HEK293 (cell line): Measurements from ENCODE around the gene SRPK3.
A peak's percentile ranks its signal among the peaks of the same experiment; 100 is the strongest.

ENCODE experiments used
- CTCF ChIP-seq: fragments of 450-650 bp; formaldehyde crosslinking; IDR thresholded peaks from 2 replicates; pipeline ENCODE4 v1.5.1; 2016; ENCODE audit warnings: missing biosample characterization, missing genetic modification characterization
- KLF16 ChIP-seq: fragments of 450-650 bp; formaldehyde crosslinking; IDR thresholded peaks from 2 replicates; pipeline ENCODE4 v1.5.1; 2017; ENCODE audit warnings: missing biosample characterization, missing genetic modification characterization
- KLF9 ChIP-seq: fragments of 450-650 bp; formaldehyde crosslinking; IDR thresholded peaks from 2 replicates; pipeline ENCODE4 v1.5.1; 2016; ENCODE audit warnings: missing biosample characterization, missing genetic modification characterization, low read depth
- YY1 ChIP-seq: fragments of 450-650 bp; formaldehyde crosslinking; IDR thresholded peaks from 2 replicates; pipeline ENCODE4 v1.5.1; 2018; ENCODE audit warnings: missing biosample characterization, missing genetic modification characterization
- ZBTB1 ChIP-seq: fragments of 450-650 bp; formaldehyde crosslinking; IDR thresholded peaks from 2 replicates; pipeline ENCODE4 v1.5.1; 2016; ENCODE audit warnings: missing biosample characterization, missing genetic modification characterization
- ZBTB49 ChIP-seq: fragments of 450-650 bp; formaldehyde crosslinking; IDR thresholded peaks from 2 replicates; pipeline ENCODE4 v1.5.1; 2016; ENCODE audit warnings: missing biosample characterization, missing genetic modification characterization, low read depth
- ZNF202 ChIP-seq: fragments of 450-650 bp; formaldehyde crosslinking; IDR thresholded peaks from 2 replicates; pipeline ENCODE4 v1.5.1; 2016; ENCODE audit warnings: missing biosample characterization, missing genetic modification characterization, borderline replicate concordance
- ZNF324 ChIP-seq: fragments of 450-650 bp; formaldehyde crosslinking; IDR thresholded peaks from 2 replicates; pipeline ENCODE4 v1.5.1; 2016; ENCODE audit warnings: missing biosample characterization, missing genetic modification characterization
- ZNF350 ChIP-seq: fragments of 450-650 bp; formaldehyde crosslinking; IDR thresholded peaks from 2 replicates; pipeline ENCODE4 v1.5.0; 2017; ENCODE audit warnings: missing biosample characterization, mild to moderate bottlenecking, missing genetic modification characterization
- ZNF366 ChIP-seq: fragments of 450-650 bp; formaldehyde crosslinking; conservative IDR thresholded peaks from 2 replicates; pipeline ENCODE4 v1.5.1; 2016; ENCODE audit warnings: missing biosample characterization, missing genetic modification characterization
- ZNF549 ChIP-seq: fragments of 450-650 bp; IDR thresholded peaks from 2 replicates; pipeline ENCODE4 v1.5.1; 2018; ENCODE audit warnings: missing biosample characterization, missing genetic modification characterization, mild to moderate bottlenecking, inconsistent platforms, moderate library complexity
- TF ChIP-seq, protein P1 (sequence below): fragments of 450-650 bp; formaldehyde crosslinking; IDR thresholded peaks from 2 replicates; pipeline ENCODE4 v1.5.1; 2016; ENCODE audit warnings: missing biosample characterization, missing genetic modification characterization
- TF ChIP-seq, protein P2 (sequence below): fragments of 450-650 bp; formaldehyde crosslinking; IDR thresholded peaks from 2 replicates; pipeline ENCODE4 v1.5.1; 2016; ENCODE audit warnings: missing biosample characterization, missing genetic modification characterization
- TF ChIP-seq, protein P3 (sequence below): fragments of 450-650 bp; formaldehyde crosslinking; IDR thresholded peaks from 2 replicates; pipeline ENCODE4 v1.5.1; 2016; ENCODE audit warnings: missing biosample characterization, missing genetic modification characterization, low read depth

GRCh38 chrX:153766098-153766817, 14.6 kb upstream of the SRPK3 start:
- TF ChIP-seq, protein P1, sequence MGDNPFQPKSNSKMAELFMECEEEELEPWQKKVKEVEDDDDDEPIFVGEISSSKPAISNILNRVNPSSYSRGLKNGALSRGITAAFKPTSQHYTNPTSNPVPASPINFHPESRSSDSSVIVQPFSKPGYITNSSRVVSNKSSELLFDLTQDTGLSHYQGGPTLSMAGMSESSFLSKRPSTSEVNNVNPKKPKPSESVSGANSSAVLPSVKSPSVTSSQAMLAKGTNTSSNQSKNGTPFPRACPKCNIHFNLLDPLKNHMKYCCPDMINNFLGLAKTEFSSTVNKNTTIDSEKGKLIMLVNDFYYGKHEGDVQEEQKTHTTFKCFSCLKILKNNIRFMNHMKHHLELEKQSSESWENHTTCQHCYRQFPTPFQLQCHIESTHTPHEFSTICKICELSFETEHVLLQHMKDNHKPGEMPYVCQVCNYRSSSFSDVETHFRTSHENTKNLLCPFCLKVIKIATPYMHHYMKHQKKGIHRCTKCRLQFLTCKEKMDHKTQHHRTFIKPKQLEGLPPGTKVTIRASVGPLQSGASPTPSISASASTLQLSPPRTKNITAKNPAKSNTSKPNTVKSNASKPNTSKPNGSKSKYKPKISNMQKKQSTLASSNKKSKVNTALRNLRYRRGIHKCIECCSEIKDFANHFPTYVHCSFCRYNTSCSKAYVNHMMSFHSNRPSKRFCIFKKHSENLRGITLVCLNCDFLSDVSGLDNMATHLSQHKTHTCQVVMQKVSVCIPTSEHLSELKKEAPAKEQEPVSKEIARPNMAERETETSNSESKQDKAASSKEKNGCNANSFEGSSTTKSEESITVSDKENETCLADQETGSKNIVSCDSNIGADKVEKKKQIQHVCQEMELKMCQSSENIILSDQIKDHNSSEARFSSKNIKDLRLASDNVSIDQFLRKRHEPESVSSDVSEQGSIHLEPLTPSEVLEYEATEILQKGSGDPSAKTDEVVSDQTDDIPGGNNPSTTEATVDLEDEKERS = no peak
- TF ChIP-seq ZNF549 (tag by site-specific recombination) (no peak), KLF9 (tag by site-specific recombination) (peak; percentile 34; the same call in 1 of the 2 replicates), CTCF (no peak), ZBTB1 (tag by site-specific recombination) (no peak), ZNF366 (tag by site-specific recombination) (peak; percentile 79), ZNF350 (tag by site-specific recombination) (no peak), KLF16 (no peak), ZNF324 (no peak), ZBTB49 (tag by site-specific recombination) (no peak), YY1 (tag by site-specific recombination) (no peak), ZNF202 (no peak)
- TF ChIP-seq, protein P2, sequence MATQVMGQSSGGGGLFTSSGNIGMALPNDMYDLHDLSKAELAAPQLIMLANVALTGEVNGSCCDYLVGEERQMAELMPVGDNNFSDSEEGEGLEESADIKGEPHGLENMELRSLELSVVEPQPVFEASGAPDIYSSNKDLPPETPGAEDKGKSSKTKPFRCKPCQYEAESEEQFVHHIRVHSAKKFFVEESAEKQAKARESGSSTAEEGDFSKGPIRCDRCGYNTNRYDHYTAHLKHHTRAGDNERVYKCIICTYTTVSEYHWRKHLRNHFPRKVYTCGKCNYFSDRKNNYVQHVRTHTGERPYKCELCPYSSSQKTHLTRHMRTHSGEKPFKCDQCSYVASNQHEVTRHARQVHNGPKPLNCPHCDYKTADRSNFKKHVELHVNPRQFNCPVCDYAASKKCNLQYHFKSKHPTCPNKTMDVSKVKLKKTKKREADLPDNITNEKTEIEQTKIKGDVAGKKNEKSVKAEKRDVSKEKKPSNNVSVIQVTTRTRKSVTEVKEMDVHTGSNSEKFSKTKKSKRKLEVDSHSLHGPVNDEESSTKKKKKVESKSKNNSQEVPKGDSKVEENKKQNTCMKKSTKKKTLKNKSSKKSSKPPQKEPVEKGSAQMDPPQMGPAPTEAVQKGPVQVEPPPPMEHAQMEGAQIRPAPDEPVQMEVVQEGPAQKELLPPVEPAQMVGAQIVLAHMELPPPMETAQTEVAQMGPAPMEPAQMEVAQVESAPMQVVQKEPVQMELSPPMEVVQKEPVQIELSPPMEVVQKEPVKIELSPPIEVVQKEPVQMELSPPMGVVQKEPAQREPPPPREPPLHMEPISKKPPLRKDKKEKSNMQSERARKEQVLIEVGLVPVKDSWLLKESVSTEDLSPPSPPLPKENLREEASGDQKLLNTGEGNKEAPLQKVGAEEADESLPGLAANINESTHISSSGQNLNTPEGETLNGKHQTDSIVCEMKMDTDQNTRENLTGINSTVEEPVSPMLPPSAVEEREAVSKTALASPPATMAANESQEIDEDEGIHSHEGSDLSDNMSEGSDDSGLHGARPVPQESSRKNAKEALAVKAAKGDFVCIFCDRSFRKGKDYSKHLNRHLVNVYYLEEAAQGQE (tag by site-specific recombination) = no peak
- TF ChIP-seq, protein P3, sequence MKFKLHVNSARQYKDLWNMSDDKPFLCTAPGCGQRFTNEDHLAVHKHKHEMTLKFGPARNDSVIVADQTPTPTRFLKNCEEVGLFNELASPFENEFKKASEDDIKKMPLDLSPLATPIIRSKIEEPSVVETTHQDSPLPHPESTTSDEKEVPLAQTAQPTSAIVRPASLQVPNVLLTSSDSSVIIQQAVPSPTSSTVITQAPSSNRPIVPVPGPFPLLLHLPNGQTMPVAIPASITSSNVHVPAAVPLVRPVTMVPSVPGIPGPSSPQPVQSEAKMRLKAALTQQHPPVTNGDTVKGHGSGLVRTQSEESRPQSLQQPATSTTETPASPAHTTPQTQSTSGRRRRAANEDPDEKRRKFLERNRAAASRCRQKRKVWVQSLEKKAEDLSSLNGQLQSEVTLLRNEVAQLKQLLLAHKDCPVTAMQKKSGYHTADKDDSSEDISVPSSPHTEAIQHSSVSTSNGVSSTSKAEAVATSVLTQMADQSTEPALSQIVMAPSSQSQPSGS (tag by site-specific recombination) = no peak
